ENCODE results near the gene SCN2B. TPM values are rescaled to one million over a fixed set of nuclear protein-coding genes. Genes with fewer than 3 reads are reported as not detected.

SCN2B gene
- total and polyA plus RNA-seq, 2 donors (not counting 1 experiment from before 2014, with no cell fraction given), result 0.11 to 7.3 TPM

GRCh38 chr11:118168316-118168715 is 8.1 kb downstream of the SCN2B start:
- no peaks in the 10 kb centered on the region for H3K27me3 ChIP-seq (ENCODE audit: control insufficient read depth, insufficient read depth, low read length)
- no peaks in the 10 kb centered on the region for H3K9me3 ChIP-seq (ENCODE audit: control insufficient read depth, insufficient read depth, low read depth, low read length)
- no peaks in the 10 kb centered on the region for H4K20me1 ChIP-seq (ENCODE audit: control insufficient read depth, extremely low read depth, insufficient read depth, low read length)
- H3K4me2 ChIP-seq (ENCODE audit: extremely low read depth, insufficient read depth, low read length), result no peak overlapping the region
- H3K4me3 ChIP-seq (replicated peaks in 1 of 4; ENCODE audit: control extremely low read depth in 1 of 4, insufficient read depth in 1 of 4, low read depth in 3 of 4, low read length in 4 of 4), result no peak overlapping the region
- no peak overlapping the region for H3K27ac ChIP-seq (ENCODE audit: insufficient read depth, low read length)
- H3K36me3 ChIP-seq (ENCODE audit: control insufficient read depth, insufficient read depth, low read length), result no peaks in the 10 kb centered on the region
- no peaks in the 10 kb centered on the region for H3K4me1 ChIP-seq (ENCODE audit: control insufficient read depth, extremely low read depth, insufficient read depth, low read length)
- TF ChIP-seq CTCF (conservative IDR thresholded peaks at IDR 0.05 in 1 of 2, IDR thresholded peaks at IDR 0.05 in 1 of 2; ENCODE audit: low read depth in 1 of 2, low read length in 2 of 2), result no peak
- TF ChIP-seq EZH2 (IDR thresholded peaks at IDR 0.05; ENCODE audit: low read length, missing control alignments), result no peak
- no peak overlapping the region for H3K9ac ChIP-seq (ENCODE audit: insufficient read depth, low read length)
- no peak for DNase-seq (ENCODE audit: low read depth in 2 of 2)
- no peak overlapping the region for H2AFZ ChIP-seq (ENCODE audit: low read length)
- H3K79me2 ChIP-seq (ENCODE audit: control insufficient read depth, insufficient read depth, low read length), result no peaks in the 10 kb centered on the region

DNA sequence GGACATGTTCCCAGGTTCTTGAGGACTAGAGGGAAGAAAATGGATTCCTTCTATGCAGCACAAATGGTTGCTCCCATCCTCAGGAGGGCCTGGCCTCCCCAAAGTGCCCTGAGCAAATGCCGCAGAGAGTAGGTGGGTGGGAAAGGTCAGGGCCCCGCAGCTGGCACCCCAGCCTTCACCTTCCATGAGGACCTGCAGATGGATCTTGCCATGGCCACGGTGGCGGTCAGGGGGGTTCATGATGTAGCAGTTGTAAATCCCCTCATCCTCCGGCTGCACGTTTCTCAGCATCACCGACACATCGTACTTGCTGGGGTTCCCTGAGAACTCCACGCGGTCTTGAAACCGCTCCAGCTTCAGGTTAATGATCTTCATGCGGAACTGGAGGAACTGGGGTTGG is 8.5 kb downstream of the SCN2B start:
- TF ChIP-seq CTCF (conservative IDR thresholded peaks at IDR 0.05 in 1 of 2, IDR thresholded peaks at IDR 0.05 in 1 of 2; ENCODE audit: low read depth in 1 of 2, low read length in 2 of 2) (no peak), EZH2 (IDR thresholded peaks at IDR 0.05; ENCODE audit: low read length, missing control alignments) (no peak)

DNA sequence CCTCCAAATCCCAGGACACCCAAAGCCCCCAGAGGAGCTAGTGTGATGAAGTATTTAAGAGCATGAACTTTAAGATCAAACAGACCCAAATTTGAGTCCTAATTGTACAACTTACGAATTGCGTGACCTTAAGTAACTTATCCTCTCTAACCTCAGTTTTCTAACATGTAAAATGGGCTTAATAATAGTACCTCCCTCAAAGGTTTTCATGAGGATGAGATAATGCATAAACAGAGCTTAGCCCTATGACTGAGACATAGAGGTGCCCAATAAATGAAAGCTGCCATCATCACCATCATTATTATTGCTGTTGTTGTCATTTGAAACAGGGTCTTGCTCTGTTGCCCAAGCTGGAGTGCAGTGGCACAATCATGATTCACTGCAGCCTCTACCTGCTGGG is 9.2 kb downstream of the SCN2B start:
- Histone ChIP-seq H3K4me2 (ENCODE audit: extremely low read depth, insufficient read depth, low read length) (no peak overlapping the region), H3K9ac (ENCODE audit: insufficient read depth, low read length) (no peak overlapping the region), H3K27me3 (ENCODE audit: control insufficient read depth, insufficient read depth, low read length) (no peaks in the 10 kb centered on the region), H2AFZ (ENCODE audit: low read length) (no peak overlapping the region), H3K36me3 (ENCODE audit: control insufficient read depth, insufficient read depth, low read length) (no peaks in the 10 kb centered on the region), H3K79me2 (ENCODE audit: control insufficient read depth, insufficient read depth, low read length) (no peaks in the 10 kb centered on the region), H3K9me3 (ENCODE audit: control insufficient read depth, insufficient read depth, low read depth, low read length) (no peaks in the 10 kb centered on the region), H3K27ac (ENCODE audit: insufficient read depth, low read length) (no peak overlapping the region), H3K4me1 (ENCODE audit: control insufficient read depth, extremely low read depth, insufficient read depth, low read length) (no peaks in the 10 kb centered on the region), H4K20me1 (ENCODE audit: control insufficient read depth, extremely low read depth, insufficient read depth, low read length) (no peaks in the 10 kb centered on the region), H3K4me3 (replicated peaks in 1 of 4; ENCODE audit: control extremely low read depth in 1 of 4, insufficient read depth in 1 of 4, low read depth in 3 of 4, low read length in 4 of 4) (no peak overlapping the region)
- DNase-seq (ENCODE audit: low read depth in 2 of 2), result no peak
- no peak for TF ChIP-seq CTCF (conservative IDR thresholded peaks at IDR 0.05 in 1 of 2, IDR thresholded peaks at IDR 0.05 in 1 of 2; ENCODE audit: low read depth in 1 of 2, low read length in 2 of 2)
- no peak for TF ChIP-seq EZH2 (IDR thresholded peaks at IDR 0.05; ENCODE audit: low read length, missing control alignments)

More for the DNA sequence above, 8.5 kb downstream of the SCN2B start:
- Histone ChIP-seq H3K4me1 (ENCODE audit: control insufficient read depth, extremely low read depth, insufficient read depth, low read length) (no peaks in the 10 kb centered on the region), H2AFZ (ENCODE audit: low read length) (no peak overlapping the region), H3K4me2 (ENCODE audit: extremely low read depth, insufficient read depth, low read length) (no peak overlapping the region), H3K4me3 (replicated peaks in 1 of 4; ENCODE audit: control extremely low read depth in 1 of 4, insufficient read depth in 1 of 4, low read depth in 3 of 4, low read length in 4 of 4) (no peak overlapping the region), H3K36me3 (ENCODE audit: control insufficient read depth, insufficient read depth, low read length) (no peaks in the 10 kb centered on the region), H4K20me1 (ENCODE audit: control insufficient read depth, extremely low read depth, insufficient read depth, low read length) (no peaks in the 10 kb centered on the region), H3K9me3 (ENCODE audit: control insufficient read depth, insufficient read depth, low read depth, low read length) (no peaks in the 10 kb centered on the region), H3K9ac (ENCODE audit: insufficient read depth, low read length) (no peak overlapping the region), H3K79me2 (ENCODE audit: control insufficient read depth, insufficient read depth, low read length) (no peaks in the 10 kb centered on the region), H3K27me3 (ENCODE audit: control insufficient read depth, insufficient read depth, low read length) (no peaks in the 10 kb centered on the region), H3K27ac (ENCODE audit: insufficient read depth, low read length) (no peak overlapping the region)
- DNase-seq (ENCODE audit: low read depth in 2 of 2), result no peak

Measured in fibroblast of lung (primary cell).